H9 (cell line): ENCODE measurements around the gene BRSK2. TPM values are rescaled to one million over a fixed set of nuclear protein-coding genes. Genes with fewer than 3 reads are reported as not detected.

ENCODE experiments used
- DNase-seq: peaks from one replicate; pipeline ENCODE4 v3.0.0-alpha.2; 2017
- H2AFZ ChIP-seq: one replicate; pipeline ENCODE4 v1.6.1; 2013; ENCODE audit warnings: mild to moderate bottlenecking, low read length, control low read depth, moderate library complexity
- H2AK5ac ChIP-seq: 2 replicates; pipeline ENCODE4 v1.6.1; 2013; ENCODE audit warnings: low read length, control low read depth, mixed read lengths; ENCODE audit not compliant: insufficient read length
- H2BK120ac ChIP-seq: one replicate; pipeline ENCODE4 v1.6.1; 2013; ENCODE audit warnings: low read depth, mild to moderate bottlenecking, low read length, control low read depth, inconsistent platforms; ENCODE audit not compliant: poor library complexity, severe bottlenecking
- H2BK12ac ChIP-seq: 2 replicates; pipeline ENCODE4 v1.6.1; 2013; ENCODE audit warnings: low read length, control low read depth, mixed read lengths, low read depth; ENCODE audit not compliant: insufficient read length
- H2BK15ac ChIP-seq: 2 replicates; pipeline ENCODE4 v1.6.1; 2013; ENCODE audit warnings: low read depth, low read length, control low read depth
- H2BK20ac ChIP-seq: one replicate; pipeline ENCODE4 v1.6.1; 2013; ENCODE audit warnings: low read depth, mild to moderate bottlenecking, low read length, control low read depth, inconsistent platforms; ENCODE audit not compliant: poor library complexity, severe bottlenecking
- H2BK5ac ChIP-seq: 2 replicates; pipeline ENCODE4 v1.6.1; 2013; ENCODE audit warnings: low read length, control low read depth, mixed read lengths; ENCODE audit not compliant: insufficient read length
- H3K14ac ChIP-seq: 2 replicates; pipeline ENCODE4 v1.6.1; 2013; ENCODE audit warnings: low read length, control low read depth; ENCODE audit not compliant: insufficient read depth
- H3K18ac ChIP-seq: 2 replicates; pipeline ENCODE4 v1.6.1; 2013; ENCODE audit warnings: low read depth, mild to moderate bottlenecking, mixed read lengths, low read length, control low read depth; ENCODE audit not compliant: insufficient read length
- H3K23ac ChIP-seq: 2 replicates; pipeline ENCODE4 v1.6.1; 2013; ENCODE audit warnings: low read length, control low read depth, mixed read lengths, low read depth; ENCODE audit not compliant: insufficient read length
- H3K23me2 ChIP-seq: 2 replicates; pipeline ENCODE4 v1.6.1; 2013; ENCODE audit warnings: low read depth, mild to moderate bottlenecking, mixed read lengths, low read length, control low read depth; ENCODE audit not compliant: insufficient read length, poor library complexity, severe bottlenecking
- H3K27ac ChIP-seq: 2 replicates; pipeline ENCODE4 v1.5.1; 2013; ENCODE audit warnings: low read length, control low read depth, mixed read lengths, low read depth; ENCODE audit not compliant: insufficient read length
- H3K27me3 ChIP-seq: 2 replicates; pipeline ENCODE4 v1.6.1; 2013; ENCODE audit warnings: low read length, control low read depth, inconsistent platforms; ENCODE audit not compliant: insufficient read depth
- H3K4ac ChIP-seq: 2 replicates; pipeline ENCODE4 v1.6.1; 2013; ENCODE audit warnings: low read depth, mild to moderate bottlenecking, control low read depth, inconsistent platforms, low read length, moderate library complexity
- H3K4me1 ChIP-seq: 2 replicates; pipeline ENCODE4 v1.6.1; 2013; ENCODE audit warnings: low read length, control low read depth, inconsistent platforms; ENCODE audit not compliant: insufficient read depth
- H3K4me2 ChIP-seq: 2 replicates; pipeline ENCODE4 v1.6.1; 2013; ENCODE audit warnings: low read length, control low read depth, mixed read lengths; ENCODE audit not compliant: insufficient read length, insufficient read depth
- H3K56ac ChIP-seq: 2 replicates; pipeline ENCODE4 v1.6.1; 2013; ENCODE audit warnings: low read depth, mild to moderate bottlenecking, mixed read lengths, low read length, control low read depth; ENCODE audit not compliant: insufficient read length
- H3K79me1 ChIP-seq: 2 replicates; pipeline ENCODE4 v1.6.1; 2013; ENCODE audit warnings: low read depth, mild to moderate bottlenecking, moderate library complexity, low read length, control low read depth, inconsistent platforms; ENCODE audit not compliant: insufficient read depth, poor library complexity, severe bottlenecking
- H3K79me2 ChIP-seq: 2 replicates; pipeline ENCODE4 v1.6.1; 2013; ENCODE audit warnings: low read length, control low read depth, inconsistent platforms; ENCODE audit not compliant: insufficient read depth
- H3K9ac ChIP-seq: 2 replicates; pipeline ENCODE4 v1.6.1; 2013; ENCODE audit warnings: low read length, control low read depth, mixed read lengths; ENCODE audit not compliant: insufficient read length; ENCODE audit errors: extremely low read depth
- H3K9me3 ChIP-seq: one replicate; pipeline ENCODE4 v1.6.1; 2013; ENCODE audit warnings: low read depth, low read length, inconsistent platforms; ENCODE audit not compliant: control insufficient read depth
- H3T11ph ChIP-seq: one replicate; pipeline ENCODE4 v1.6.1; 2013; ENCODE audit warnings: mild to moderate bottlenecking, low read length, control low read depth, inconsistent platforms
- H4K20me1 ChIP-seq: one replicate; pipeline ENCODE4 v1.6.1; 2013; ENCODE audit not compliant: control insufficient read depth, insufficient read length, insufficient read depth
- H4K5ac ChIP-seq: 2 replicates; pipeline ENCODE4 v1.6.1; 2013; ENCODE audit warnings: low read depth, mild to moderate bottlenecking, mixed read lengths, low read length, control low read depth; ENCODE audit not compliant: insufficient read length
- H4K8ac ChIP-seq: replicated peaks from 2 replicates; pipeline ENCODE4 v1.6.1; 2013; ENCODE audit warnings: low read length, control low read depth, mixed read lengths, low read depth; ENCODE audit not compliant: insufficient read length
- H4K91ac ChIP-seq: 2 replicates; pipeline ENCODE4 v1.6.1; 2013; ENCODE audit warnings: low read depth, mild to moderate bottlenecking, moderate library complexity, mixed read lengths, low read length, control low read depth; ENCODE audit not compliant: insufficient read length
- H3K27ac Mint-ChIP-seq, 3 experiments: 2 replicates in 2 of 3; 3 replicates in 1 of 3; pipeline ENCODE4 v1.8.0; 2020 to 2021; ENCODE audit warnings: mixed read lengths in 3 of 3, mild to moderate bottlenecking in 1 of 3, moderate library complexity in 1 of 3
- H3K27me3 Mint-ChIP-seq: 2 replicates; pipeline ENCODE4 v1.8.0; 2021; ENCODE audit warnings: low read depth, mild to moderate bottlenecking, moderate library complexity, mixed read lengths
- H3K36me3 Mint-ChIP-seq, 3 experiments: 2 replicates in 2 of 3; 3 replicates in 1 of 3; pipeline ENCODE4 v1.8.0; 2020 to 2021; ENCODE audit warnings: low read depth in 3 of 3, mixed read lengths in 3 of 3; ENCODE audit not compliant: insufficient read depth in 1 of 3
- H3K4me1 Mint-ChIP-seq, 2 experiments: 2 replicates each; pipeline ENCODE4 v1.8.0; 2020; ENCODE audit warnings: mixed read lengths in 2 of 2
- H3K4me3 Mint-ChIP-seq, 2 experiments: 2 replicates in 1 of 2; 3 replicates in 1 of 2; pipeline ENCODE4 v1.8.0; 2020 to 2021; ENCODE audit warnings: mild to moderate bottlenecking in 2 of 2, mixed read lengths in 2 of 2, moderate library complexity in 1 of 2
- H3K9me3 Mint-ChIP-seq, 2 experiments: 2 replicates in 1 of 2; 3 replicates in 1 of 2; pipeline ENCODE4 v1.8.0; 2020; ENCODE audit warnings: mild to moderate bottlenecking in 2 of 2, mixed read lengths in 2 of 2, moderate library complexity in 1 of 2
- WGBS: extraction: QIAGEN DNeasy Blood & Tissue Kit; methylation state at CpG from one replicate; pipeline ENCODE4 v1.1.7; 2013; ENCODE audit warnings: missing lambda C conversion rate, low lambda C conversion rate, mixed read lengths; ENCODE audit not compliant: insufficient read length; ENCODE audit errors: extremely low coverage; 5-methylcytosine and 5-hydroxymethylcytosine counted together
- total RNA-seq: library from RNA; stranded (reverse); gene quantifications from 2 replicates; pipeline ENCODE4 v1.2.1, GENCODE V29; 2021
- TF ChIP-seq, protein P1 (sequence below): fragments of 200-600 bp; sonication (generic); conservative IDR thresholded peaks from 3 replicates; pipeline ENCODE4 v1.8.0; 2021; ENCODE audit warnings: antibody characterized with exemption, mild to moderate bottlenecking

The BRSK2 gene
- total RNA-seq, 1 experiment from 2014 or later = 28.4 TPM

DNA sequence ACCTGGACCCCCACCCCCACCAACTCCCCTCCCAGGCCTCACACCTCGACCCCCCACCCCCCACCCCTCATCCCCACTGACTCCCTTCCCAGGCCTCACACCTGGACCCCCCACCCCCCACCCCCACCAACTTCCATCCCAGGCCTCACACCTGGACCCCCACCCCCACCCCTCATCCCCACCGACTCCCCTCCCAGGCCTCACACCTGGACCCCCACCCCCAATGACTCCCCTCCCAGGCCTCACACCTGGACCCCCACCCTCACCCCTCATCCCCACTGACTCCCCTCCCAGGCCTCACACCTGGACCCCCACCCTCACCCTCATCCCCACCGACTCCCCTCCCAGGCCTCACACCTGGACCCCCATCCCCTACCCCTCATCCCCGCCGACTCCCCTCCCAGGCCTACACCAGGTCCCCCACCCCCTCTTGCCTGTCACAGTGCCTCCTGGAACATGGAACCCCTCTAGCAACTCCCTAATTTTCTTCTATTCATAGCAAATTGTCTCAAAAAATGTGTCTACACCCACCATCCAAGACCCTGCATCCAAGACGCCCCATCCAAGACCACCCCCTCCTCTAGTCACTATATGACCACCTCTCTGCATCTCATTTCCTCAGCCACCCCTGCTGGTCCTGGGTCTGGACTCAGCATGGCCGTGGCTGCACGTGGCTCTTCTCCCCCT is 36.9 kb upstream of the BRSK2 start:
- H2BK120ac ChIP-seq = no peak overlapping the region
- H2BK20ac ChIP-seq = no peak overlapping the region
- TF ChIP-seq, protein P1, sequence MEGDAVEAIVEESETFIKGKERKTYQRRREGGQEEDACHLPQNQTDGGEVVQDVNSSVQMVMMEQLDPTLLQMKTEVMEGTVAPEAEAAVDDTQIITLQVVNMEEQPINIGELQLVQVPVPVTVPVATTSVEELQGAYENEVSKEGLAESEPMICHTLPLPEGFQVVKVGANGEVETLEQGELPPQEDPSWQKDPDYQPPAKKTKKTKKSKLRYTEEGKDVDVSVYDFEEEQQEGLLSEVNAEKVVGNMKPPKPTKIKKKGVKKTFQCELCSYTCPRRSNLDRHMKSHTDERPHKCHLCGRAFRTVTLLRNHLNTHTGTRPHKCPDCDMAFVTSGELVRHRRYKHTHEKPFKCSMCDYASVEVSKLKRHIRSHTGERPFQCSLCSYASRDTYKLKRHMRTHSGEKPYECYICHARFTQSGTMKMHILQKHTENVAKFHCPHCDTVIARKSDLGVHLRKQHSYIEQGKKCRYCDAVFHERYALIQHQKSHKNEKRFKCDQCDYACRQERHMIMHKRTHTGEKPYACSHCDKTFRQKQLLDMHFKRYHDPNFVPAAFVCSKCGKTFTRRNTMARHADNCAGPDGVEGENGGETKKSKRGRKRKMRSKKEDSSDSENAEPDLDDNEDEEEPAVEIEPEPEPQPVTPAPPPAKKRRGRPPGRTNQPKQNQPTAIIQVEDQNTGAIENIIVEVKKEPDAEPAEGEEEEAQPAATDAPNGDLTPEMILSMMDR = no peak
- no peaks in the 10 kb centered on the region for H3K4me1 ChIP-seq
- Mint-ChIP-seq H3K27me3 (peaks cover 17% of the 10 kb centered on the region), H3K4me3 (no peak overlapping the region), H3K9me3 (no peaks in the 10 kb centered on the region; a peak in 2 of 5 replicates), H3K27ac (peak overlapping the region in 1 of 3 experiments; percentile 83; a peak in 2 of 7 replicates), H3K4me1 (peaks cover 6 to 21% of the 10 kb centered on the region in 2 experiments), H3K36me3 (peaks cover 0 to 3% (median 0%) of the 10 kb centered on the region in 3 experiments; a peak in 2 of 7 replicates)
- H2BK5ac ChIP-seq = no peak overlapping the region
- H3K4ac ChIP-seq = no peak overlapping the region
- no peak overlapping the region for H3K56ac ChIP-seq
- H2BK12ac ChIP-seq = no peak overlapping the region
- no peak for DNase-seq
- no peak overlapping the region for H4K8ac ChIP-seq
- H4K5ac ChIP-seq = no peak overlapping the region
- no peaks in the 10 kb centered on the region for H3K27me3 ChIP-seq
- no CpG with 5 or more reads among the region's 8 CpGs for WGBS
- no peak overlapping the region for H3K18ac ChIP-seq
- H3K4me2 ChIP-seq = no peak overlapping the region
- H3K23me2 ChIP-seq = no peaks in the 10 kb centered on the region
- H3K9me3 ChIP-seq = no peaks in the 10 kb centered on the region
- no peak overlapping the region for H2AFZ ChIP-seq
- no peak overlapping the region for H2AK5ac ChIP-seq
- H2BK15ac ChIP-seq = no peak overlapping the region
- H3K79me1 ChIP-seq = no peaks in the 10 kb centered on the region
- H4K20me1 ChIP-seq = no peaks in the 10 kb centered on the region
- H3K14ac ChIP-seq = no peak overlapping the region
- H3K9ac ChIP-seq = no peak overlapping the region
- no peak overlapping the region for H3K27ac ChIP-seq
- no peak overlapping the region for H3K23ac ChIP-seq
- no peak overlapping the region for H3T11ph ChIP-seq
- H3K79me2 ChIP-seq = no peaks in the 10 kb centered on the region
- H4K91ac ChIP-seq = no peak overlapping the region
